ENCODE measurements around the gene RHOV. TPM values are rescaled to one million over a fixed set of nuclear protein-coding genes. Genes with fewer than 3 reads are reported as not detected.
A peak's percentile ranks its signal among the peaks of the same experiment; 100 is the strongest.

The RHOV gene
- total RNA-seq, 1 experiment from 2014 or later, result 6.0 TPM

DNA sequence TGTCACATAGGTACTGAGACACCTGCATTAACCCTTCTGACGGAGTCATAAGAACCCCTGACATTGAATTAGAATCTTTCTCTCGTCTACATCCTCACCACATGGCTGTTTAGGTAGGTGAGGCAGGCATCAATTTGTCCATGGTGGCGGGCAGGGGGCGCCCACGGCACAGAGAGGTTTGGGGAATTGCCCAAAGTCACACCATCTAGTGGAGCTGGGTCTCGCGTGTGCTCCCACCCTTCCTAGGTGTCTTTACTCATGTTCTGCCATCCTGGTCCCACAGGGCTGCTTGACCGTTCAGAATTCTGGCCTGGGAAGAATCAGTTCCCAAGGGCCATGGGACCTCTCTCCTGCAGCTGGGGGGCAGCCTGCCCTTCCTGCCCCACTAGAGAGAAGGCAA, 40.5 kb upstream of the RHOV start:
- POLR2A ChIA-PET, result interaction anchor here (2.2 kb wide), 1 partner anchor 14 kb away, joined by 8 read pairs; the partner anchor contains the start of gene DLL4
- H3K4me2 ChIP-seq (ENCODE audit: low read length), result no peak overlapping the region

DNA sequence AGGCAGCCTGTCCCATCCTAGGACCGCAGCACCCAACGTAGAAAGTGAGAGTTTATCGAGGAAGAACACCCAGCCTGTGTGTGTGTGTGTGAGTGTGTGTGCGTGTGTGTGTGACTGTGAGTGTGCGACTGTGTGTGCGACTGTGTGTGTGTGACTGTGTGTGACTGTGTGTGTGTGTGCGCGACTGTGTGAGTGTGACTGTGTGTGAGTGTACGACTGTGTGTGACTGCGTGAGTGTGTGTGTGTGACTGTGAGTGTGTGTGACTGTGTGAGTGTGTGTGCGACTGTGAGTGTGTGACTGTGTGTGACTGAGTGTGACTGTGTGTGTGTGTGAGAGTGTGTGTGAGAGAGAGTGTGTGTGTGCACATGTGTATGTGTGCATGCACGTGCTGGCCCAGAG, 40.0 kb upstream of the RHOV start:
- H3K9ac ChIP-seq (ENCODE audit: low read length), result no peak overlapping the region
- no peak for DNase-seq (ENCODE audit: low read depth, low spot score)
- H3K36me3 ChIP-seq (ENCODE audit: control insufficient read depth in 1 of 2, insufficient read depth in 2 of 2, low read length in 2 of 2), result no peaks in the 10 kb centered on the region
- H3K4me2 ChIP-seq (ENCODE audit: low read length), result no peak overlapping the region
- H3K9me2 ChIP-seq (ENCODE audit: insufficient read depth), result no peaks in the 10 kb centered on the region
- H3K27ac ChIP-seq (ENCODE audit: low read depth, low read length), result no peak overlapping the region
- intact Hi-C loops (cut with micrococcal nuclease), result no loop called here
- H3K27me3 ChIP-seq (ENCODE audit: insufficient read depth, low read length), result no peaks in the 10 kb centered on the region
- no peaks in the 10 kb centered on the region for H3K9me3 ChIP-seq (ENCODE audit: control insufficient read depth in 1 of 2, insufficient read depth in 1 of 2, low read depth in 1 of 2, low read length in 2 of 2)
- ChIA-PET POLR2A (no interaction called here), CTCF (no interaction called here), RAD21 (ENCODE audit: low non-redundant PET in 1 of 2, low total read pairs in 2 of 2, uncharacterized antibody in 2 of 2, unreplicated experiment in 2 of 2) (no interaction called here)
- no peak overlapping the region for H3K4me3 ChIP-seq (replicated peaks in 1 of 2; ENCODE audit: low read depth in 1 of 2, low read length in 2 of 2)
- no peak for ATAC-seq
- H3K79me2 ChIP-seq (ENCODE audit: insufficient read depth, low read length), result no peaks in the 10 kb centered on the region
- H3K4me1 ChIP-seq (ENCODE audit: control insufficient read depth in 1 of 2, insufficient read depth in 2 of 2, low read length in 2 of 2), result no peaks in the 10 kb centered on the region
- no peak overlapping the region for H2AFZ ChIP-seq (ENCODE audit: low read depth, low read length, poor library complexity, severe bottlenecking)
- BruUV-seq (replicated peaks), result no TSS peak
- no peaks in the 10 kb centered on the region for H4K20me1 ChIP-seq (ENCODE audit: insufficient read depth)
- TF ChIP-seq, protein P1, sequence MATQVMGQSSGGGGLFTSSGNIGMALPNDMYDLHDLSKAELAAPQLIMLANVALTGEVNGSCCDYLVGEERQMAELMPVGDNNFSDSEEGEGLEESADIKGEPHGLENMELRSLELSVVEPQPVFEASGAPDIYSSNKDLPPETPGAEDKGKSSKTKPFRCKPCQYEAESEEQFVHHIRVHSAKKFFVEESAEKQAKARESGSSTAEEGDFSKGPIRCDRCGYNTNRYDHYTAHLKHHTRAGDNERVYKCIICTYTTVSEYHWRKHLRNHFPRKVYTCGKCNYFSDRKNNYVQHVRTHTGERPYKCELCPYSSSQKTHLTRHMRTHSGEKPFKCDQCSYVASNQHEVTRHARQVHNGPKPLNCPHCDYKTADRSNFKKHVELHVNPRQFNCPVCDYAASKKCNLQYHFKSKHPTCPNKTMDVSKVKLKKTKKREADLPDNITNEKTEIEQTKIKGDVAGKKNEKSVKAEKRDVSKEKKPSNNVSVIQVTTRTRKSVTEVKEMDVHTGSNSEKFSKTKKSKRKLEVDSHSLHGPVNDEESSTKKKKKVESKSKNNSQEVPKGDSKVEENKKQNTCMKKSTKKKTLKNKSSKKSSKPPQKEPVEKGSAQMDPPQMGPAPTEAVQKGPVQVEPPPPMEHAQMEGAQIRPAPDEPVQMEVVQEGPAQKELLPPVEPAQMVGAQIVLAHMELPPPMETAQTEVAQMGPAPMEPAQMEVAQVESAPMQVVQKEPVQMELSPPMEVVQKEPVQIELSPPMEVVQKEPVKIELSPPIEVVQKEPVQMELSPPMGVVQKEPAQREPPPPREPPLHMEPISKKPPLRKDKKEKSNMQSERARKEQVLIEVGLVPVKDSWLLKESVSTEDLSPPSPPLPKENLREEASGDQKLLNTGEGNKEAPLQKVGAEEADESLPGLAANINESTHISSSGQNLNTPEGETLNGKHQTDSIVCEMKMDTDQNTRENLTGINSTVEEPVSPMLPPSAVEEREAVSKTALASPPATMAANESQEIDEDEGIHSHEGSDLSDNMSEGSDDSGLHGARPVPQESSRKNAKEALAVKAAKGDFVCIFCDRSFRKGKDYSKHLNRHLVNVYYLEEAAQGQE (IDR thresholded peaks at IDR 0.05; ENCODE audit: low read depth), result no peak
- TF ChIP-seq, protein P2, sequence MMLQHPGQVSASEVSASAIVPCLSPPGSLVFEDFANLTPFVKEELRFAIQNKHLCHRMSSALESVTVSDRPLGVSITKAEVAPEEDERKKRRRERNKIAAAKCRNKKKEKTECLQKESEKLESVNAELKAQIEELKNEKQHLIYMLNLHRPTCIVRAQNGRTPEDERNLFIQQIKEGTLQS (IDR thresholded peaks at IDR 0.05), result no peak
- TF ChIP-seq RAD21 (IDR thresholded peaks at IDR 0.05; ENCODE audit: low read depth) (no peak), POLR2A (IDR thresholded peaks at IDR 0.05; ENCODE audit: borderline replicate concordance, extremely low read depth, insufficient read depth, insufficient read length) (no peak), CEBPB (IDR thresholded peaks at IDR 0.05; ENCODE audit: low read depth) (no peak), EGR1 (IDR thresholded peaks at IDR 0.05; ENCODE audit: low read depth) (no peak), EZH2 (IDR thresholded peaks at IDR 0.05) (no peak), TCF7L2 (IDR thresholded peaks at IDR 0.05; ENCODE audit: borderline replicate concordance, extremely low read depth, insufficient read depth, insufficient read length) (no peak), ELF1 (IDR thresholded peaks at IDR 0.05; ENCODE audit: borderline replicate concordance, low read depth) (no peak), POLR2AphosphoS5 (IDR thresholded peaks at IDR 0.05; ENCODE audit: low read depth, low read length) (no peak), SIN3A (IDR thresholded peaks at IDR 0.05; ENCODE audit: low read depth) (no peak)

More for the DNA sequence above, 40.5 kb upstream of the RHOV start:
- Histone ChIP-seq H3K36me3 (ENCODE audit: control insufficient read depth in 1 of 2, insufficient read depth in 2 of 2, low read length in 2 of 2) (no peaks in the 10 kb centered on the region), H3K4me3 (replicated peaks in 1 of 2; ENCODE audit: low read depth in 1 of 2, low read length in 2 of 2) (no peak overlapping the region), H3K9ac (ENCODE audit: low read length) (no peak overlapping the region), H4K20me1 (ENCODE audit: insufficient read depth) (no peaks in the 10 kb centered on the region), H3K4me1 (ENCODE audit: control insufficient read depth in 1 of 2, insufficient read depth in 2 of 2, low read length in 2 of 2) (no peaks in the 10 kb centered on the region), H3K9me2 (ENCODE audit: insufficient read depth) (no peaks in the 10 kb centered on the region), H3K27ac (ENCODE audit: low read depth, low read length) (no peak overlapping the region), H3K27me3 (ENCODE audit: insufficient read depth, low read length) (no peaks in the 10 kb centered on the region), H2AFZ (ENCODE audit: low read depth, low read length, poor library complexity, severe bottlenecking) (no peak overlapping the region), H3K79me2 (ENCODE audit: insufficient read depth, low read length) (no peaks in the 10 kb centered on the region), H3K9me3 (ENCODE audit: control insufficient read depth in 1 of 2, insufficient read depth in 1 of 2, low read depth in 1 of 2, low read length in 2 of 2) (no peaks in the 10 kb centered on the region)
- ChIA-PET CTCF (interaction anchor here (1.9 kb wide), 1 partner anchor 8 kb away, joined by 7 read pairs; no protein-coding TSS in a partner anchor), RAD21 (ENCODE audit: low non-redundant PET in 1 of 2, low total read pairs in 2 of 2, uncharacterized antibody in 2 of 2, unreplicated experiment in 2 of 2) (no interaction called here)
- DNase-seq (ENCODE audit: low read depth, low spot score) (no peak), ATAC-seq (no peak)
- BruUV-seq (replicated peaks), result no TSS peak
- TF ChIP-seq, protein P2 (IDR thresholded peaks at IDR 0.05), result no peak
- TF ChIP-seq EGR1 (IDR thresholded peaks at IDR 0.05; ENCODE audit: low read depth), result no peak
- TF ChIP-seq RAD21 (IDR thresholded peaks at IDR 0.05; ENCODE audit: low read depth), result peak; percentile 42
- TF ChIP-seq, protein P3, sequence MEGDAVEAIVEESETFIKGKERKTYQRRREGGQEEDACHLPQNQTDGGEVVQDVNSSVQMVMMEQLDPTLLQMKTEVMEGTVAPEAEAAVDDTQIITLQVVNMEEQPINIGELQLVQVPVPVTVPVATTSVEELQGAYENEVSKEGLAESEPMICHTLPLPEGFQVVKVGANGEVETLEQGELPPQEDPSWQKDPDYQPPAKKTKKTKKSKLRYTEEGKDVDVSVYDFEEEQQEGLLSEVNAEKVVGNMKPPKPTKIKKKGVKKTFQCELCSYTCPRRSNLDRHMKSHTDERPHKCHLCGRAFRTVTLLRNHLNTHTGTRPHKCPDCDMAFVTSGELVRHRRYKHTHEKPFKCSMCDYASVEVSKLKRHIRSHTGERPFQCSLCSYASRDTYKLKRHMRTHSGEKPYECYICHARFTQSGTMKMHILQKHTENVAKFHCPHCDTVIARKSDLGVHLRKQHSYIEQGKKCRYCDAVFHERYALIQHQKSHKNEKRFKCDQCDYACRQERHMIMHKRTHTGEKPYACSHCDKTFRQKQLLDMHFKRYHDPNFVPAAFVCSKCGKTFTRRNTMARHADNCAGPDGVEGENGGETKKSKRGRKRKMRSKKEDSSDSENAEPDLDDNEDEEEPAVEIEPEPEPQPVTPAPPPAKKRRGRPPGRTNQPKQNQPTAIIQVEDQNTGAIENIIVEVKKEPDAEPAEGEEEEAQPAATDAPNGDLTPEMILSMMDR (IDR thresholded peaks at IDR 0.05 in 2 of 3, conservative IDR thresholded peaks at IDR 0.05 in 1 of 3; ENCODE audit: borderline replicate concordance in 1 of 3, insufficient read depth in 1 of 3, low read depth in 2 of 3, low read length in 2 of 3), result peak in 1 of 3 experiments; percentile 65; a peak in 1 of 6 replicates
- no peak for TF ChIP-seq SRF (IDR thresholded peaks at IDR 0.05; ENCODE audit: low read depth)
- intact Hi-C loops (cut with micrococcal nuclease), result no loop called here
